ENCODE measurements around the gene ARGLU1. TPM values are rescaled to one million over a fixed set of nuclear protein-coding genes. Genes with fewer than 3 reads are reported as not detected.
A peak's percentile ranks its signal among the peaks of the same experiment; 100 is the strongest.

The ARGLU1 gene
- total and polyA plus RNA-seq, 10 donors: 99.5 to 204 (median 135) TPM

DNA sequence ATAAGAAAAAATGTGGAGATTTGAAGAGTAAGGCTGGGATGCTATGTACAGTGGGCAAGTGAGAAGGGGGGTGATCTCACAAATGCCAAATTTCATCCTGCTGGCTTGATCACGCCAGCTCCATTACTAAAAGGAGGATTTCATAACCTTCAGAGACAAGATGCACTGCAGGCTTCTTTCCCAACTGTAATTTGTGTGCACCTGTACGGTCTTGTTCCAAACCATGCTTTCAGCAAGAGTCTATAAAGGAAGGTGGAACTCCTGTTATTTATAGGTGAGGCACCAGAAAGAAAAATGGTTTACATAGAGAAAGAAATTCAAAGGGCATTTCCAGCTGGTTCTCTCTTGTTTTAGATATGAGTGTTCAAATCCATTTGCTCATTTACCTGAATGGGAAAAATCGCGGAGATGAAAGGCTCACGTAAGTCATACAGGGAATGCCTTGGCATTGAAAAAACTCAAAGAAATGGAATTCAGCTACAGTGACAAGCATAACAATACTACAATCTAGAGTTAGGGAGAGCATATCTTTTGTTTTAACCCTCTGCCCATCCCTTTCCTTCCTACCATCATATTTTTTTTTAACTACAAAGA, 45.7 kb downstream of the ARGLU1 start:
- no peak for DNase-seq
- intact Hi-C loops (cut with DNase I; ENCODE audit: low total_unique reads): no loop called here
- TF ChIP-seq POLR2AphosphoS5 (IDR thresholded peaks at IDR 0.05): no peak
- TF ChIP-seq CTCF (IDR thresholded peaks at IDR 0.05 in 8 of 11, conservative IDR thresholded peaks at IDR 0.05 in 3 of 11): no peak
- TF ChIP-seq POLR2A (IDR thresholded peaks at IDR 0.05): no peak
- Histone ChIP-seq H3K36me3 (no peaks in the 10 kb centered on the region), H3K9me3 (no peaks in the 10 kb centered on the region), H3K4me3 (no peak overlapping the region), H3K4me1 (peaks cover 0 to 13% (median 0%) of the 10 kb centered on the region in 6 donors), H3K27me3 (replicated peaks in 1 of 7) (peaks cover 0 to 5% (median 0%) of the 10 kb centered on the region in 7 donors), H3K27ac (peak overlapping the region in 1 of 8 donors; percentile 43)
- WGBS, 5 donors: 80 to 90% (median 80%) methylated on average over 5 of the region's 5 CpGs

- TF ChIP-seq CTCF (IDR thresholded peaks at IDR 0.05 in 8 of 11, conservative IDR thresholded peaks at IDR 0.05 in 3 of 11) (no peak), POLR2A (IDR thresholded peaks at IDR 0.05) (no peak), POLR2AphosphoS5 (IDR thresholded peaks at IDR 0.05) (no peak)
- Histone ChIP-seq H3K4me1 (peaks cover 0 to 13% (median 0%) of the 10 kb centered on the region in 6 donors), H3K27ac (no peak overlapping the region), H3K9me3 (no peaks in the 10 kb centered on the region), H3K27me3 (replicated peaks in 1 of 7) (peaks cover 0 to 5% (median 0%) of the 10 kb centered on the region in 7 donors), H3K4me3 (no peak overlapping the region), H3K36me3 (no peaks in the 10 kb centered on the region)
- no peak for DNase-seq
- WGBS, 5 donors: 75 to 85% (median 82%) methylated on average over 5 of the region's 5 CpGs
- intact Hi-C loops (cut with DNase I; ENCODE audit: low total_unique reads): no loop called here
Observed at GRCh38 chr13:106521095-106521799, 46.7 kb downstream of the ARGLU1 start.

DNA sequence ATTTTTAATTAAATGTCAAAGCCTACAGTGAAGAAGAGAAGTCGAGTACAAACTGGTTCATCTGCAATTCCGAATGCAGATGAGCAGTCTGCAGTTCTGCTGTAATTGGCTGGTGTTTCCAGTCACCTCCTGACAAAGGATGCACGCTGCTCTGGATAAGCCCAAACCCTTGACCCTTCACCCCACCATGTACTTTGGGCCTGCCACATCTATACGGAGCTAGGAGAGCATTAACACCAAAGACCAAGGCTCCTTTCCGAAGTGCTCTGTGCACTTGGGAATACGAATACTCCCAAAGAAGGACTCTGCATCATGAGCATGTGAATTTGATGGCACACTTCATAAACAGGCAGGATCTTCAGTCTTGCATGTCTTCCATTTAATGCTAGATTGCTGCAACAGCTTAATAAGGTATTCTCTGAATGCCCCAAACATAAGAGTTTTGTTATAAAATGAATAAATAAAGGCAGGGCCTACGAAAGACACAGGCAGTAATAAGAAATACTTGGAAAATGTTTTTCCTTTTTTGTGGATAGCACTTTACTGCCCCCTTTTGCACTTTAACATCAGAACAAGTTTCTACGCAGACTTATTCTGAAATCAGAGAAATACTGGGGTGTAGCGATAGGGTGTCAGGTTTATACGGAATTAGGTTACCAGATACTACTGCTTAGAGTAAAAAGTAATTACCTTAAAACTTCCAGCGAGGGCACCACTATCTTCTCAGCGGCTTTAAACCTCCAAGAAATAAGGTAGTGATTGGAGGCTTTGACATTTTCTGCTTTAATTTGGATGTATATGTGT, 47.5 kb downstream of the ARGLU1 start:
- no peak overlapping the region for H3K4me3 ChIP-seq
- H3K9me3 ChIP-seq: no peaks in the 10 kb centered on the region
- intact Hi-C loops (cut with DNase I; ENCODE audit: low total_unique reads): no loop called here
- 63 to 81% (median 69%) methylated on average over 12 of the region's 12 CpGs for WGBS, 5 donors
- peaks cover 0 to 13% (median 0%) of the 10 kb centered on the region in 6 donors for H3K4me1 ChIP-seq
- peaks cover 0 to 5% (median 0%) of the 10 kb centered on the region in 7 donors for H3K27me3 ChIP-seq (replicated peaks in 1 of 7)
- H3K27ac ChIP-seq: no peak overlapping the region
- TF ChIP-seq POLR2A (IDR thresholded peaks at IDR 0.05) (no peak), POLR2AphosphoS5 (IDR thresholded peaks at IDR 0.05) (no peak), CTCF (IDR thresholded peaks at IDR 0.05 in 8 of 11, conservative IDR thresholded peaks at IDR 0.05 in 3 of 11) (peak in 1 of 11 experiments; percentile 10)
- H3K36me3 ChIP-seq: no peaks in the 10 kb centered on the region
- no peak for DNase-seq
